Choroid plexus epithelial cell (primary cell): ENCODE results near the gene SPAG9.
"Not testable (repeated sequence)": the region's sequence is repeated elsewhere in the genome, so short reads cannot be mapped to it uniquely, and the experiment has no call there.

Experiments
- DNase-seq: peaks from one replicate; pipeline ENCODE4 v3.0.0-alpha.2; 2010; ENCODE audit warnings: low read depth
- H3K4me3 ChIP-seq: 2 replicates; pipeline ENCODE4 v1.5.1; 2011; ENCODE audit warnings: low read depth, mild to moderate bottlenecking, control low read depth, low read length, moderate library complexity
- CTCF ChIP-seq: conservative IDR thresholded peaks from 2 replicates; pipeline ENCODE4 v1.5.1; 2011; ENCODE audit warnings: low read depth, mild to moderate bottlenecking, control low read depth, inconsistent platforms, low read length, moderate library complexity

The SPAG9 gene

GRCh38 chr17:51133365-51133764 is 12.7 kb upstream of the SPAG9 start:
- DNase-seq, result no peak
- TF ChIP-seq CTCF, result no peak
- no peak overlapping the region for H3K4me3 ChIP-seq

GRCh38 chr17:51132964-51133319 is 12.3 kb upstream of the SPAG9 start:
- DNase-seq, result peak; percentile 13
- no peak for TF ChIP-seq CTCF
- no peak overlapping the region for H3K4me3 ChIP-seq

- no peak overlapping the region for H3K4me3 ChIP-seq
- TF ChIP-seq CTCF, result no peak
- no peak for DNase-seq
These were observed 7.4 kb upstream of the SPAG9 start for GRCh38 chr17:51128076-51128475.

- TF ChIP-seq CTCF, result no peak
- DNase-seq, result no peak
- H3K4me3 ChIP-seq, result no peak overlapping the region
These were observed 4.2 kb upstream of the SPAG9 start for GRCh38 chr17:51124640-51125503.

- not testable (repeated sequence) for DNase-seq, H3K4me3 ChIP-seq
These were observed 1.9 kb upstream of the SPAG9 start for GRCh38 chr17:51122473-51123115.

GRCh38 chr17:51121620-51122472 is 1.2 kb upstream of the SPAG9 start:
- TF ChIP-seq CTCF, result no peak
- peak overlapping the region; percentile 68 for H3K4me3 ChIP-seq
- peak; percentile 96 for DNase-seq

GRCh38 chr17:51120357-51120738 is 320 bp downstream of the SPAG9 start:
- DNase-seq, result peak; percentile 47
- no peak for TF ChIP-seq CTCF
- H3K4me3 ChIP-seq, result peak overlapping the region; percentile 95
